K562 (cell line): Measurements from ENCODE around the gene CASD1. TPM values are rescaled to one million over a fixed set of nuclear protein-coding genes. Genes with fewer than 3 reads are reported as not detected.

ENCODE experiments used
- CHD2 ChIP-seq: IDR thresholded peaks from 2 replicates; pipeline ENCODE4 v1.6.1; 2011; ENCODE audit warnings: low read depth, low read length
- CHD4 ChIP-seq: fragments of 200-600 bp; sonication (generic); IDR thresholded peaks from 3 replicates; pipeline ENCODE4 v1.6.1; 2012; ENCODE audit warnings: low read depth, mild to moderate bottlenecking, mixed read lengths, low read length, inconsistent platforms; ENCODE audit not compliant: insufficient read depth, insufficient replicate concordance, poor library complexity, severe bottlenecking
- CREM ChIP-seq: IDR thresholded peaks from 2 replicates; pipeline ENCODE4 v1.6.1; 2014; ENCODE audit warnings: antibody characterized with exemption, low read depth
- MTA3 ChIP-seq: fragments of 450-650 bp; formaldehyde crosslinking; IDR thresholded peaks from 2 replicates; pipeline ENCODE4 v1.6.1; 2017; ENCODE audit warnings: mild to moderate bottlenecking, borderline replicate concordance
- NCOA2 ChIP-seq, 2 experiments: fragments of 450-650 bp; IDR thresholded peaks; 2 replicates each; pipeline ENCODE4 v1.6.1; 2018; ENCODE audit warnings: mild to moderate bottlenecking in 2 of 2, moderate library complexity in 1 of 2; ENCODE audit not compliant: partially characterized antibody in 2 of 2
- NR2C1 ChIP-seq, 2 experiments: fragments of 450-650 bp; IDR thresholded peaks; 2 replicates each; pipeline ENCODE4 v1.6.1; 2017; ENCODE audit warnings: mild to moderate bottlenecking in 2 of 2, antibody characterized with exemption in 1 of 2, inconsistent platforms in 1 of 2, missing compliant biosample characterization in 1 of 2, missing genetic modification characterization in 1 of 2
- POLR2A ChIP-seq: fragments of 450-650 bp; conservative IDR thresholded peaks from 2 replicates; pipeline ENCODE4 v1.6.1; 2016
- POLR2AphosphoS2 ChIP-seq: IDR thresholded peaks from 2 replicates; pipeline ENCODE4 v1.6.1; 2012; ENCODE audit warnings: low read length, improper control_type of control experiment
- SAFB ChIP-seq: fragments of 200-400 bp; formaldehyde crosslinking; IDR thresholded peaks from 2 replicates; pipeline ENCODE4 v1.6.1; 2017; ENCODE audit warnings: low read depth, low read length, borderline replicate concordance
- SOX6 ChIP-seq: fragments of 450-650 bp; IDR thresholded peaks from 2 replicates; pipeline ENCODE4 v1.6.1; 2014; ENCODE audit warnings: mild to moderate bottlenecking
- ZNF121 ChIP-seq: sonication (generic); formaldehyde crosslinking; conservative IDR thresholded peaks from 2 replicates; pipeline ENCODE4 v1.8.0; 2022; ENCODE audit warnings: missing genetic modification reagents
- ZNF57 ChIP-seq: fragments of 450-650 bp; formaldehyde crosslinking; IDR thresholded peaks from 2 replicates; pipeline ENCODE4 v1.4.0; 2020; ENCODE audit warnings: mild to moderate bottlenecking, moderate library complexity
- ZNF76 ChIP-seq: fragments of 250-450 bp; sonication (Bioruptor Pico); IDR thresholded peaks from 2 replicates; pipeline ENCODE4 v1.4.0; 2020; ENCODE audit warnings: mild to moderate bottlenecking, moderate library complexity, borderline replicate concordance
- ZNF778 ChIP-seq: fragments of 450-650 bp; formaldehyde crosslinking; IDR thresholded peaks from 2 replicates; pipeline ENCODE4 v1.4.0; 2020; ENCODE audit warnings: mild to moderate bottlenecking, moderate library complexity
- polyA plus RNA-seq, 8 experiments: library from polyadenylated mRNA; depleted of rRNA in 4 of 8; stranded (reverse) in 5 of 8; unstranded in 3 of 8; fragments of >200 nt; fragmentation: Nextera tagmentation in 2 of 8; fragmentation: Illumina TruSeq in 1 of 8; extraction: Ambion mirVana in 2 of 8; extraction: Trizol in 1 of 8; gene quantifications; 2 replicates each; pipeline versions ENCODE4 v1.2.1 to v1.2.3, GENCODE V29; 2011 to 2014; ENCODE audit warnings: inconsistent platforms in 1 of 8, missing spikeins in 1 of 8
- total RNA-seq, 7 experiments: library from RNA; depleted of rRNA in 6 of 7; stranded (reverse); fragments of >200 nt in 6 of 7; fragmentation: Illumina TruSeq in 2 of 7; extraction: Trizol in 2 of 7; gene quantifications; 2 replicates each; pipeline versions ENCODE4 v1.2.1 to v1.2.3, GENCODE V29; 2011 to 2021; ENCODE audit warnings: low replicate concordance in 1 of 7
- TF ChIP-seq, protein P1 (sequence below): fragments of 450-650 bp; IDR thresholded peaks from 2 replicates; pipeline ENCODE4 v1.6.1; 2016; ENCODE audit warnings: antibody characterized with exemption
- TF ChIP-seq, protein P2 (sequence below), 2 experiments: IDR thresholded peaks; 2 replicates each; pipeline ENCODE4 v1.6.1; 2011; ENCODE audit warnings: borderline replicate concordance in 1 of 2, control low read depth in 1 of 2, low read depth in 1 of 2, low read length in 1 of 2, mild to moderate bottlenecking in 1 of 2, mixed read lengths in 1 of 2, moderate library complexity in 1 of 2; ENCODE audit not compliant: insufficient read depth in 1 of 2, insufficient read length in 1 of 2, poor library complexity in 1 of 2, severe bottlenecking in 1 of 2; ENCODE audit errors: extremely low read depth in 1 of 2
- TF ChIP-seq, protein P3 (sequence below), 2 experiments: fragments of 450-650 bp in 1 of 2; sonication (generic) in 1 of 2; formaldehyde crosslinking in 1 of 2; IDR thresholded peaks in 1 of 2; conservative IDR thresholded peaks in 1 of 2; 2 replicates each; pipeline versions ENCODE4 v1.6.1 to v1.8.1; 2016 to 2023; ENCODE audit warnings: mild to moderate bottlenecking in 2 of 2, moderate library complexity in 2 of 2, inconsistent platforms in 1 of 2, missing genetic modification reagents in 1 of 2
- TF ChIP-seq, protein P4 (sequence below): fragments of 200-800 bp; sonication (Bioruptor generic); IDR thresholded peaks from 2 replicates; pipeline ENCODE4 v1.6.1; 2017; ENCODE audit warnings: missing genetic modification characterization, missing compliant biosample characterization
- TF ChIP-seq, protein P5 (sequence below): fragments of 450-650 bp; formaldehyde crosslinking; conservative IDR thresholded peaks from 2 replicates; pipeline ENCODE4 v1.4.0; 2022; ENCODE audit warnings: mild to moderate bottlenecking, missing genetic modification characterization

Gene CASD1
- total and polyA plus RNA-seq, 9 of the 15 experiments (the other 6 are each of a cell fraction or from before 2014, with no cell fraction given), result 1.2 to 8.2 (median 4.8) TPM

DNA sequence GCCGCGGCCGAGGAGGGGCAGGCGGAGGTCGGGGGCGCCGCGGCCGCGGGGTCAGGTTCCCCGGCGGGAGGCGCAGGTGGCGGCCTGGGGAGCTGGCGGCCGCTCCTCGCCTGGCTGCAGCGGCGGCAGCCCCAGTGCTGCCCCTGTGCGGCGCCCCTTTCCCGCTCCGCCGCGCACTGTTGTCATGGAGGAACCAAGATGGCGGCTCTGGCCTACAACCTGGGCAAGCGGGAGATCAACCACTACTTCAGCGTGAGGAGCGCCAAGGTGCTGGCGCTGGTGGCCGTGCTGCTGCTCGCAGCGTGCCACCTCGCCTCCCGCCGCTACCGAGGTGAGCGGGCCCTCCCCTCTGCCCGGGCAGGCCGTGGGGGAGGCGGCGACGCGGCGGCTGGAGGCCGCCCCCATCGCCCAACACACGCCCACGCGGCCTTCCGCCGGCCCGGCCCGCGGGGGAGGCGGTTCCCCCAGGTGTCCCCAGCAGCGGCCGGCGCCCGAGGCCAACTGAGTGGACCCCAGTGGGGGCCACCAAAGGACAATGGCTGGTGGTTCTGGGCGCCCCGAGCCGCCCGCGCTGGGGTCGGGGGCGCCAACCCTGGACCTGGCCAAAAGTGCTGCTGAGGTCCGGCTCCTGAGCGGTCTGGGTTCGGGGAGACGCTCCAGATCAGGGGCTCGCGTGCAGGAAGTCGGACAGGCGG is 425 bp downstream of the CASD1 start (continued):
- no peak for TF ChIP-seq NCOA2 (IDR thresholded peaks at IDR 0.05; ENCODE audit: partially characterized antibody in 2 of 2)
- no peak for TF ChIP-seq ZNF121 (CRISPR knock-in tag)
- TF ChIP-seq ZNF76, result 0 out of 2 replicates have a peak, but pooled peaks have one; percentile 56
- no peak for TF ChIP-seq POLR2AphosphoS2
- TF ChIP-seq MTA3, result peak; percentile 88; the same call in 1 of the 2 replicates
- TF ChIP-seq, protein P1, sequence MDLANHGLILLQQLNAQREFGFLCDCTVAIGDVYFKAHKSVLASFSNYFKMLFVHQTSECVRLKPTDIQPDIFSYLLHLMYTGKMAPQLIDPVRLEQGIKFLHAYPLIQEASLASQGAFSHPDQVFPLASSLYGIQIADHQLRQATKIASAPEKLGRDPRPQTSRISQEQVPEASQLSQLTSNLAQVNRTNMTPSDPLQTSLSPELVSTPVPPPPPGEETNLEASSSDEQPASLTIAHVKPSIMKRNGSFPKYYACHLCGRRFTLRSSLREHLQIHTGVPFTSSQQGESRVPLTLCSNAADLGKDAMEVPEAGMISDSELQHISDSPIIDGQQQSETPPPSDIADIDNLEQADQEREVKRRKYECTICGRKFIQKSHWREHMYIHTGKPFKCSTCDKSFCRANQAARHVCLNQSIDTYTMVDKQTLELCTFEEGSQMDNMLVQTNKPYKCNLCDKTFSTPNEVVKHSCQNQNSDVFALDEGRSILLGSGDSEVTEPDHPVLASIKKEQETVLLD, result no peak
- TF ChIP-seq ZNF57 (CRISPR knock-in tag), result no peak
- TF ChIP-seq CHD2, result peak; percentile 57; the same call in 1 of the 2 replicates
- no peak for TF ChIP-seq NR2C1 (IDR thresholded peaks at IDR 0.05)
- TF ChIP-seq NR2C1 (tag; IDR thresholded peaks at IDR 0.05), result no peak
- TF ChIP-seq, protein P2, sequence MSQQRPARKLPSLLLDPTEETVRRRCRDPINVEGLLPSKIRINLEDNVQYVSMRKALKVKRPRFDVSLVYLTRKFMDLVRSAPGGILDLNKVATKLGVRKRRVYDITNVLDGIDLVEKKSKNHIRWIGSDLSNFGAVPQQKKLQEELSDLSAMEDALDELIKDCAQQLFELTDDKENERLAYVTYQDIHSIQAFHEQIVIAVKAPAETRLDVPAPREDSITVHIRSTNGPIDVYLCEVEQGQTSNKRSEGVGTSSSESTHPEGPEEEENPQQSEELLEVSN (IDR thresholded peaks at IDR 0.05; ENCODE audit: borderline replicate concordance in 1 of 2, extremely low read depth in 1 of 2, insufficient read depth in 1 of 2, insufficient read length in 1 of 2, low read depth in 1 of 2, low read length in 1 of 2, poor library complexity in 1 of 2, severe bottlenecking in 1 of 2), result peak; percentile 59 to 87
- TF ChIP-seq POLR2A, result peak; percentile 82
- peak; percentile 68 for TF ChIP-seq CREM
- peak; percentile 38; the same call in 1 of the 2 replicates for TF ChIP-seq SOX6
- TF ChIP-seq ZNF778 (CRISPR knock-in tag), result no peak
- TF ChIP-seq CHD4, result no peak
- TF ChIP-seq, protein P3, sequence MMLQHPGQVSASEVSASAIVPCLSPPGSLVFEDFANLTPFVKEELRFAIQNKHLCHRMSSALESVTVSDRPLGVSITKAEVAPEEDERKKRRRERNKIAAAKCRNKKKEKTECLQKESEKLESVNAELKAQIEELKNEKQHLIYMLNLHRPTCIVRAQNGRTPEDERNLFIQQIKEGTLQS (IDR thresholded peaks at IDR 0.05), result no peak
- TF ChIP-seq, protein P3 (CRISPR knock-in tag; conservative IDR thresholded peaks at IDR 0.05), result 0 out of 2 replicates have a peak, but pooled peaks have one; percentile 13
- TF ChIP-seq, protein P4, sequence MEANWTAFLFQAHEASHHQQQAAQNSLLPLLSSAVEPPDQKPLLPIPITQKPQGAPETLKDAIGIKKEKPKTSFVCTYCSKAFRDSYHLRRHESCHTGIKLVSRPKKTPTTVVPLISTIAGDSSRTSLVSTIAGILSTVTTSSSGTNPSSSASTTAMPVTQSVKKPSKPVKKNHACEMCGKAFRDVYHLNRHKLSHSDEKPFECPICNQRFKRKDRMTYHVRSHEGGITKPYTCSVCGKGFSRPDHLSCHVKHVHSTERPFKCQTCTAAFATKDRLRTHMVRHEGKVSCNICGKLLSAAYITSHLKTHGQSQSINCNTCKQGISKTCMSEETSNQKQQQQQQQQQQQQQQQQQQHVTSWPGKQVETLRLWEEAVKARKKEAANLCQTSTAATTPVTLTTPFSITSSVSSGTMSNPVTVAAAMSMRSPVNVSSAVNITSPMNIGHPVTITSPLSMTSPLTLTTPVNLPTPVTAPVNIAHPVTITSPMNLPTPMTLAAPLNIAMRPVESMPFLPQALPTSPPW, result peak; percentile 89
- TF ChIP-seq, protein P5, sequence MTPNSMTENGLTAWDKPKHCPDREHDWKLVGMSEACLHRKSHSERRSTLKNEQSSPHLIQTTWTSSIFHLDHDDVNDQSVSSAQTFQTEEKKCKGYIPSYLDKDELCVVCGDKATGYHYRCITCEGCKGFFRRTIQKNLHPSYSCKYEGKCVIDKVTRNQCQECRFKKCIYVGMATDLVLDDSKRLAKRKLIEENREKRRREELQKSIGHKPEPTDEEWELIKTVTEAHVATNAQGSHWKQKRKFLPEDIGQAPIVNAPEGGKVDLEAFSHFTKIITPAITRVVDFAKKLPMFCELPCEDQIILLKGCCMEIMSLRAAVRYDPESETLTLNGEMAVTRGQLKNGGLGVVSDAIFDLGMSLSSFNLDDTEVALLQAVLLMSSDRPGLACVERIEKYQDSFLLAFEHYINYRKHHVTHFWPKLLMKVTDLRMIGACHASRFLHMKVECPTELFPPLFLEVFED (CRISPR knock-in tag), result no peak
- TF ChIP-seq SAFB, result no peak
